C4-2B (cell line): ENCODE measurements around the gene GP1BA.
A peak's percentile ranks its signal among the peaks of the same experiment; 100 is the strongest.

Experiments
- H3K27ac ChIP-seq: fragments of 450-650 bp; 2 replicates; pipeline ENCODE4 v1.5.1; 2017
- CTCF ChIP-seq: fragments of 450-650 bp; conservative IDR thresholded peaks from 2 replicates; pipeline ENCODE4 v1.5.1; 2017; ENCODE audit warnings: mild to moderate bottlenecking
- ZFX ChIP-seq: fragments of 450-650 bp; IDR thresholded peaks from 2 replicates; pipeline ENCODE4 v1.6.1; 2017

GP1BA gene

GRCh38 chr17:4960279-4960922 lies 28.3 kb downstream of the GP1BA start:
- TF ChIP-seq ZFX (no peak), CTCF (no peak)
- no peak overlapping the region for H3K27ac ChIP-seq

- H3K27ac ChIP-seq: peak overlapping the region; percentile 95
- TF ChIP-seq ZFX (no peak), CTCF (no peak)
Observed at GRCh38 chr17:4965311-4965986, 33.4 kb downstream of the GP1BA start.

GRCh38 chr17:4966844-4967538 lies 34.9 kb downstream of the GP1BA start:
- H3K27ac ChIP-seq: peak overlapping the region; percentile 95
- TF ChIP-seq CTCF: no peak
- TF ChIP-seq ZFX: peak; percentile 44; the same call in 1 of the 2 replicates

- TF ChIP-seq ZFX (peak; percentile 37; the same call in 1 of the 2 replicates), CTCF (no peak)
Observed at GRCh38 chr17:4967539-4968485, 35.7 kb downstream of the GP1BA start, which contains the start of gene SPAG7. TSS of gene SPAG7 (minus strand) at chr17:4967817. CDS start at chr17:4967804, 13 bp downstream.

GRCh38 chr17:4968486-4969046 lies 36.5 kb downstream of the GP1BA start:
- TF ChIP-seq CTCF: no peak
- TF ChIP-seq ZFX: no peak
- peak overlapping the region; percentile 95 for H3K27ac ChIP-seq

More at GRCh38 chr17:4967539-4968485, 35.7 kb downstream of the GP1BA start, which contains the start of gene SPAG7:
- H3K27ac ChIP-seq: peak within 1 kb of the TSS; percentile 95

- TF ChIP-seq ZFX: no peak
- TF ChIP-seq CTCF: no peak
- H3K27ac ChIP-seq: peak overlapping the region; percentile 95
Observed at GRCh38 chr17:4969047-4969550, 37.0 kb downstream of the GP1BA start.
